CD14-positive monocyte (primary cell): ENCODE measurements around the gene RANBP6. TPM values are rescaled to one million over a fixed set of nuclear protein-coding genes. Genes with fewer than 3 reads are reported as not detected.
"Not testable (repeated sequence)": the region's sequence is repeated elsewhere in the genome, so short reads cannot be mapped to it uniquely, and the experiment has no call there.

Experiments used
- DNase-seq, 3 donors: peaks; one replicate each; pipeline ENCODE4 v3.0.0-alpha.2; 2011 to 2022
- H2AFZ ChIP-seq: 2 replicates; pipeline ENCODE4 v1.6.0; 2012; ENCODE audit warnings: mild to moderate bottlenecking, low read depth, low read length, inconsistent platforms; ENCODE audit not compliant: insufficient read depth, poor library complexity, severe bottlenecking
- H3K27ac ChIP-seq, 2 donors: 1 replicate in 1 of 2; 2 replicates in 1 of 2; pipeline ENCODE4 v1.5.1; 2012 to 2013; ENCODE audit warnings: low read length in 2 of 2, control low read depth in 1 of 2, inconsistent platforms in 1 of 2, low read depth in 1 of 2, mild to moderate bottlenecking in 1 of 2
- H3K27me3 ChIP-seq, 2 donors: one replicate each; pipeline versions ENCODE4 v1.6.0 to v1.6.1; 2011 to 2013; ENCODE audit warnings: low read length in 2 of 2; ENCODE audit not compliant: control insufficient read depth in 2 of 2, insufficient read depth in 2 of 2
- H3K36me3 ChIP-seq, 2 donors: replicated peaks in 1 of 2; 1 replicate in 1 of 2; 2 replicates in 1 of 2; pipeline versions ENCODE4 v1.5.1 to v1.6.1; 2012 to 2013; ENCODE audit warnings: low read length in 2 of 2, control low read depth in 1 of 2, inconsistent platforms in 1 of 2, mild to moderate bottlenecking in 1 of 2; ENCODE audit not compliant: insufficient read depth in 2 of 2, control insufficient read depth in 1 of 2
- H3K4me1 ChIP-seq, 2 donors: 1 replicate in 1 of 2; 2 replicates in 1 of 2; pipeline versions ENCODE4 v1.5.1 to v1.6.1; 2012 to 2013; ENCODE audit warnings: low read length in 2 of 2, control low read depth in 1 of 2, inconsistent platforms in 1 of 2, mild to moderate bottlenecking in 1 of 2, moderate library complexity in 1 of 2; ENCODE audit not compliant: insufficient read depth in 2 of 2, control insufficient read depth in 1 of 2
- H3K4me2 ChIP-seq: replicated peaks from 2 replicates; pipeline ENCODE3; 2012; ENCODE audit warnings: low read length, moderate library complexity, mild to moderate bottlenecking; ENCODE audit not compliant: poor library complexity, severe bottlenecking; ENCODE audit errors: extremely low read depth
- H3K4me3 ChIP-seq, 3 experiments: fragments of 200-600 bp in 1 of 3; sonication (generic) in 1 of 3; replicated peaks in 1 of 3; 1 replicate in 2 of 3; 2 replicates in 1 of 3; pipeline ENCODE4 v1.5.1; 2011 to 2013; ENCODE audit warnings: low read length in 3 of 3, mild to moderate bottlenecking in 3 of 3, control low read depth in 2 of 3, low read depth in 2 of 3, inconsistent platforms in 1 of 3, moderate library complexity in 1 of 3
- H3K79me2 ChIP-seq: 2 replicates; pipeline ENCODE4 v1.6.0; 2012; ENCODE audit warnings: mild to moderate bottlenecking, control low read depth, inconsistent platforms, low read length, moderate library complexity; ENCODE audit not compliant: insufficient read depth
- H3K9ac ChIP-seq: 2 replicates; pipeline ENCODE4 v1.6.0; 2017; ENCODE audit warnings: low read length, mild to moderate bottlenecking; ENCODE audit not compliant: insufficient read depth, poor library complexity, severe bottlenecking
- H3K9me3 ChIP-seq, 2 donors: replicated peaks in 1 of 2; 1 replicate in 1 of 2; 2 replicates in 1 of 2; pipeline versions ENCODE4 v1.5.1 to v1.6.1; 2012 to 2013; ENCODE audit warnings: low read length in 2 of 2, control low read depth in 1 of 2; ENCODE audit not compliant: control insufficient read depth in 1 of 2, insufficient read depth in 1 of 2
- H4K20me1 ChIP-seq: 2 replicates; pipeline ENCODE4 v1.6.0; 2012; ENCODE audit warnings: mild to moderate bottlenecking, low read length, control low read depth, moderate library complexity; ENCODE audit not compliant: insufficient read depth
- H3K27ac Mint-ChIP-seq, 7 donors: one replicate each; pipeline ENCODE4 v1.8.0; 2020; ENCODE audit warnings: mild to moderate bottlenecking in 7 of 7, mixed read lengths in 7 of 7, moderate library complexity in 6 of 7, inconsistent platforms in 2 of 7
- H3K27me3 Mint-ChIP-seq, 3 donors: one replicate each; pipeline ENCODE4 v1.8.0; 2021 to 2022; ENCODE audit warnings: low read depth in 3 of 3, mild to moderate bottlenecking in 3 of 3, mixed read lengths in 3 of 3, moderate library complexity in 3 of 3, inconsistent platforms in 1 of 3
- H3K36me3 Mint-ChIP-seq, 2 donors: one replicate each; pipeline ENCODE4 v1.8.0; 2020; ENCODE audit warnings: mixed read lengths in 2 of 2, inconsistent platforms in 1 of 2, mild to moderate bottlenecking in 1 of 2
- H3K4me1 Mint-ChIP-seq: one replicate; pipeline ENCODE4 v1.8.0; 2020; ENCODE audit warnings: mild to moderate bottlenecking, mixed read lengths
- H3K4me3 Mint-ChIP-seq, 2 donors: one replicate each; pipeline ENCODE4 v1.8.0; 2020; ENCODE audit warnings: mild to moderate bottlenecking in 2 of 2, mixed read lengths in 2 of 2, moderate library complexity in 1 of 2
- H3K9me3 Mint-ChIP-seq, 7 donors: one replicate each; pipeline ENCODE4 v1.8.0; 2020 to 2022; ENCODE audit warnings: mixed read lengths in 7 of 7, mild to moderate bottlenecking in 6 of 7, moderate library complexity in 6 of 7, inconsistent platforms in 2 of 7
- CTCF ChIP-seq: fragments of 200-600 bp; IDR thresholded peaks from one replicate; pipeline ENCODE4 v1.8.0; 2022; ENCODE audit warnings: antibody characterized with exemption, mild to moderate bottlenecking
- WGBS: methylation state at CpG from one replicate; pipeline ENCODE4 v1.1.5; 2013; ENCODE audit warnings: missing lambda C conversion rate; ENCODE audit not compliant: insufficient coverage; 5-methylcytosine and 5-hydroxymethylcytosine counted together
- intact Hi-C, 2 donors: fragments of 100-400 bp; cut with micrococcal nuclease; formaldehyde crosslinking; loops; one replicate each; pipeline versions ENCODE4 v1.15.0 to v1.15.1; 2023
- polyA minus RNA-seq: library from RNA; depleted of rRNA, polyadenylated mRNA; stranded (reverse); fragments of >200 nt; gene quantifications from 2 replicates; pipeline ENCODE4 v1.2.3, GENCODE V29; 2012
- polyA plus RNA-seq, 3 donors: library from polyadenylated mRNA; depleted of rRNA in 1 of 3; unstranded in 2 of 3; stranded (reverse) in 1 of 3; fragments of 300-500 nt in 2 of 3; fragments of >200 nt in 1 of 3; fragmentation: Illumina TruSeq in 2 of 3; gene quantifications; 1 replicate in 2 of 3; 2 replicates in 1 of 3; pipeline ENCODE4 v1.2.3, GENCODE V29; 2012 to 2021
- total RNA-seq, 12 experiments: library from RNA in 1 of 12; stranded (reverse) in 1 of 12; fragments of 120-200 nt in 1 of 12; gene quantifications; one replicate each; pipeline ENCODE4 v1.2.4 and lab custom pipeline; 2013 to 2026; ENCODE audit warnings: mixed read lengths in 6 of 12, inconsistent platforms in 1 of 12

RANBP6 gene
- total RNA-seq (2013): 24.5 TPM
- 10 to 100 TPM in 2 of 3 donors, 1 to 10 TPM in 1; 6.1 to 16.0 (median 15.7) TPM for polyA plus RNA-seq
- polyA minus RNA-seq: 6.7 and 9.2 TPM in 2 replicates
- total RNA-seq (lab: John Stamatoyannopoulos, UW): 3.0 to 45.4 (median 28.8) reads per million in 11 experiments

- H3K4me3 ChIP-seq: peak within 1 kb of the TSS; percentile 83 to 99 (median 87)
- Mint-ChIP-seq H3K36me3 (peaks cover 17 to 23% of the 10 kb centered on the region in 2 donors), H3K9me3 (peaks cover 0 to under 1% (median 0%) of the 10 kb centered on the region in 7 donors), H3K4me1 (peaks cover 21% of the 10 kb centered on the region), H3K4me3 (peak within 1 kb of the TSS; percentile 90 to 97), H3K27ac (peak within 1 kb of the TSS; percentile 96 to 97 (median 96)), H3K27me3 (no peaks in the 10 kb centered on the region)
- peak; percentile 79 to 86 (median 84) for DNase-seq
- no peaks in the 10 kb centered on the region for H3K27me3 ChIP-seq
- peak within 1 kb of the TSS; percentile 79 for H2AFZ ChIP-seq
- intact Hi-C loops: loop anchor here (1.0 to 10.0 kb wide), 2 partner anchors 9 to 59 kb away; no protein-coding TSS in a partner anchor
- H3K27ac ChIP-seq: peak within 1 kb of the TSS; percentile 55 to 95
- 4% methylated on average over 27 of the region's 43 CpGs for WGBS
- peak within 1 kb of the TSS; percentile 79 for H3K9ac ChIP-seq
- H3K4me1 ChIP-seq: peaks cover 19 to 24% of the 10 kb centered on the region in 2 donors
- peak within 1 kb of the TSS; percentile 85 for H3K4me2 ChIP-seq
- H3K79me2 ChIP-seq: peaks cover 47% of the 10 kb centered on the region
- H3K36me3 ChIP-seq: peaks cover 8 to 27% of the 10 kb centered on the region in 2 donors
- no peaks in the 10 kb centered on the region for H4K20me1 ChIP-seq
- H3K9me3 ChIP-seq: no peaks in the 10 kb centered on the region
- TF ChIP-seq CTCF: no peak
These were observed at the start of gene RANBP6 for GRCh38 chr9:6015278-6016157. Gene RANBP6 (minus strand): TSS chr9:6015624. CDS start chr9:6015607, 17 bp downstream.

- H3K4me1 ChIP-seq, H3K27me3 ChIP-seq, H3K9ac ChIP-seq, H2AFZ ChIP-seq, H3K4me1 Mint-ChIP-seq, H3K36me3 Mint-ChIP-seq, DNase-seq, intact Hi-C loops, H3K79me2 ChIP-seq, H3K9me3 ChIP-seq, H3K4me3 Mint-ChIP-seq, H3K36me3 ChIP-seq, H3K27ac ChIP-seq, H3K27ac Mint-ChIP-seq, H3K4me3 ChIP-seq, H3K4me2 ChIP-seq, H4K20me1 ChIP-seq: not testable (repeated sequence)
- Mint-ChIP-seq H3K9me3 (peaks cover 0 to 12% (median 5%) of the 10 kb centered on the region in 7 donors), H3K27me3 (peaks cover 4 to 11% (median 7%) of the 10 kb centered on the region in 3 donors)
- 94% methylated on average over 3 of the region's 7 CpGs for WGBS
These were observed 47.7 kb upstream of the RANBP6 start for GRCh38 chr9:6063146-6063545.
